Activated naive CD4-positive, alpha-beta T cell treated with anti-CD3 and anti-CD28 coated beads, Interleukin-2, amount 50 U/mL, for 72 hours (primary cell): ENCODE results near the gene EEF1B2. TPM values are rescaled to one million over a fixed set of nuclear protein-coding genes. Genes with fewer than 3 reads are reported as not detected.
A peak's percentile ranks its signal among the peaks of the same experiment; 100 is the strongest.
"Not testable (repeated sequence)": the region's sequence is repeated elsewhere in the genome, so short reads cannot be mapped to it uniquely, and the experiment has no call there.

Experiments used
- ATAC-seq, 2 donors: fragments of 150-1000 bp; cut with Tn5 transposase; 2 replicates each; pipeline ENCODE4 v1.10.0; 2021; ENCODE audit warnings: mild to moderate bottlenecking in 2 of 2, moderate library complexity in 2 of 2
- DNase-seq, 2 donors: peaks; one replicate each; pipeline ENCODE4 v3.0.0; 2021 to 2022; ENCODE audit warnings: low spot score in 2 of 2
- H3K27ac Mint-ChIP-seq, 2 donors: one replicate each; pipeline ENCODE4 v1.8.0; 2022; ENCODE audit warnings: mild to moderate bottlenecking in 2 of 2, mixed read lengths in 2 of 2
- H3K36me3 Mint-ChIP-seq, 2 donors: one replicate each; pipeline ENCODE4 v1.8.0; 2022; ENCODE audit warnings: mixed read lengths in 2 of 2
- H3K9me3 Mint-ChIP-seq, 2 donors: one replicate each; pipeline ENCODE4 v1.8.0; 2022; ENCODE audit warnings: mixed read lengths in 2 of 2
- total RNA-seq, 2 donors: library from RNA; stranded (reverse); gene quantifications; one replicate each; pipeline ENCODE4 v1.2.3, GENCODE V29; 2022

EEF1B2 gene
- total RNA-seq, 2 donors from 2014 or later, result 979 to 1,142 TPM

DNA sequence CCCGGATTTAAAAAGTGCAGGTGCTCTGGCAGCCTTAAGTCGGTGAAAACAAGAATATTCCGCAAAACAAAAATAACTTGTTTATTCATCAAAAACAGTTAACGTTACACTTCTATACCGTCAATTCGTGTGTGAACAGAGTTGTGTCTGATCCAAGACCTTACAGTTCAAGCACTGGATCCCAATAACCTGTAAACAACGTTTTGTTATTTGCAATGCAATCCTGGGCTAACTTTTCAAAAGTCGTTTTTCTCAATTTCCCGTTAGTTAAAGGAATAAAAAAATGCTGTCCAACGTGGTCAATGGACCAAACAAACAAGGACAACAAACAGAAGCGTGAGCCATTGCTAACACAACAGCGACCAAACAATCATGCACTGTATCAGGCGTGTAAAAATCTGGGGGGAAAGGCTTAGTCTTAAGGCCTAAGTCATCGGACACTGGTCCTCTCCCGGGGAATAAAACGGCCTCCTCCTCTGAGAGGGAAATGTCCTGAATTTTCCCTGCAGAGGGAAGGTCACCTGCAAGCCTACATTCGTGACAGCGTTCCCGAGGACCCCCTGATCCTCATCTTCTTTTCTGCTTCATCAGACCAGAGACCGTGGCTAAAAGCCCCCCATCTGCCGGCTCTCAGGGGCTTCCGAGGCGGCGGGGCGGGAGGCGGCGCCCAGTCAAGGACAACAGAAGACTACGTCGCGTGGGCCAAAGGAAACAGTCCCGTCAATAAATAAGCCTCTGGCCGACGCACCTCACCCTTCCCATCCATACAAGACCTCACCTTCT lies 941 bp upstream of the EEF1B2 start:
- Mint-ChIP-seq H3K36me3 (peaks cover 57 to 61% of the 10 kb centered on the region in 2 donors), H3K9me3 (no peaks in the 10 kb centered on the region), H3K27ac (peak overlapping the region; percentile 100)
- DNase-seq (no peak), ATAC-seq (peak in 1 of 2 donors; percentile 21)

DNA sequence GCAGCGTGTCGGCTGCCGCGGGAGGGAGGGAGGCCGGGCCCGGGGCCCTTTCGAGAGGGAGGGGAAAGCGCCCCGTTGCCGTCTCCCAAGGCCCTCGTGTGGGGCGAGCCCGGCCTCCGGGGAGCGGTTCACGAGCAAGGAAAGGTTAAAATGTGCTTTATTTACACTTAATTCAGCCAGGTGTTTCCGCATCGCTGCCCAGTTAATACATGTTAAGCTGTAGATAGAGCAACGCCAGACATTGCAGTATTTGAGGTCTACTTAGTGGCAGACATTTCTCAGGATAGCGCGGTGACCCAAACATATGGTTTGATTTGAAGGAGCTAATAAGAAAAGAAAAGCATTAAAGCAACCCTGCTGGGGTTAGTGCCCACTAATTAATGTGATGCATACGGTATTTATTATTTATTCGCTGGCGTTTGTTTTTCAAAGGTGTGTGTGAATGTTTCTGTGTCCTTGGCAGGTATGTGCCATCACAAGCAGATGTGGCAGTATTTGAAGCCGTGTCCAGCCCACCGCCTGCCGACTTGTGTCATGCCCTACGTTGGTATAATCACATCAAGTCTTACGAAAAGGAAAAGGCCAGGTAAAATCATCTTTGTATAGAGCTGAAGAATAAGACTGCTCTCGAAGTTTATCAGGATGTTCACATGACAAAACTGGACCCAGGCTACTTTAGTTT lies 571 bp downstream of the EEF1B2 start:
- Mint-ChIP-seq H3K27ac (peak overlapping the region; percentile 100), H3K36me3 (peaks cover 57 to 61% of the 10 kb centered on the region in 2 donors), H3K9me3 (no peaks in the 10 kb centered on the region)
- ATAC-seq (no peak), DNase-seq (no peak)

DNA sequence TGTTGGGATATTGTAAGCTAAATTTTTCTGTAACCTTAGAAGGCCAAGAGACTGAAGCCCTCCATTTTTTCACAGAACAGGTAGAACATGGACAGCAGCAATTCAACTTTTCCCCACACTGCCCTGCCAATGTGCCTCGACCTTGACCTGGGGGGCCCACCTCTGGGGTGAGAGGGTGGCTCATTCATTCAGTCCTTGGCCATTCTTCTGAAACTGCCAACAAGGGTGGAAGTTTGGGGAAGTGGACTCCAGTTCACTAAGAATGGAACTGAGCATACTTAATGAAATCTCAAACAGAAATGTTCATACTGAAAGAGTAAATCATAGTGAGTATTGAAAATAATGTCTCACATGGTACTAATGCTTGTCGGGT lies 1.1 kb downstream of the EEF1B2 start:
- DNase-seq (no peak), ATAC-seq (no peak)
- H3K27ac Mint-ChIP-seq, result peak overlapping the region; percentile 81 to 100
- H3K9me3 Mint-ChIP-seq, result no peaks in the 10 kb centered on the region
- H3K36me3 Mint-ChIP-seq, result peaks cover 57 to 61% of the 10 kb centered on the region in 2 donors

DNA sequence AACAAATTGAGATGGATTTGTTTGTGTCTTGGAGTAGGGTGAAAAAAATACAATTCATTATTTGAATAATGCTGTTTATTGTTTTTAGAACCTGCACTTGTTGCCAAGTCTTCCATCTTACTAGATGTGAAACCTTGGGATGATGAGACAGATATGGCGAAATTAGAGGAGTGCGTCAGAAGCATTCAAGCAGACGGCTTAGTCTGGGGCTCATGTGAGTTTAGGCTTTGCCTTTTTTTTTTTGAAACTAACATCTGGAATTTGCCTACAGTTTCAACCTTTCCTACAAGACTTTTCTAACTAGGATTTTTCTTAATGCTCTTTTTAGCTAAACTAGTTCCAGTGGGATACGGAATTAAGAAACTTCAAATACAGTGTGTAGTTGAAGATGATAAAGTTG lies 2.7 kb downstream of the EEF1B2 start:
- H3K9me3 Mint-ChIP-seq, DNase-seq: not testable (repeated sequence)

DNA sequence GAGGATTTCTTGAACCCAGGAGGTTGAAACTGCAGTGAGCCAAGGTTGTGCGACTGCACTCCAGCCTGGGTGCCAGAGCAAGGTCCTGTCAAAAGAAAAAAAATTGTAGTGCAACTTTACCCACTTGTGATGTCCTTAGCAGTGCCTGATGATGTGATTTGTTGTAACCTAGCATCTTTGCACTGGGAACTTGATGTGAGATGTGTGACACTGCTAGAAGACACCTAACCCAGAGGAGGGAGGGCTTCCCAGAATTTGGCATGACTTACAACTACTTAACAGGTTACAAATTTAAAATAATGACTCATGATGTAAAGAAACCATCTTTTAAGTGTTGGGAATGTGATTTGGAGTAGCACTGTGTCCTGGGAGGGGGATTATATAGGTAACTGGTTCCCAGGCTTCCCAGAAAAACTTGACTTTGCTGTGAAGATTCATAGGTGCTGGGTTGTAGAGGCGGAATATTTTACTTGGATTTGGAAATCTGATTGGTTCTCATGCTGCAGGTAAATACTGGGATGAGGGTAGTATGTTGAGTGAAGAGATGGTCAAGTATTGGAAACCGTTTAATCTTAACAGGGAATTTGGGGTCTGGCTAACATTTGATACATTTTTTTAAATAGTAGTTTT lies 3.7 kb downstream of the EEF1B2 start:
- ATAC-seq (no peak), DNase-seq (no peak)
- peaks cover 57 to 59% of the 10 kb centered on the region in 2 donors for H3K36me3 Mint-ChIP-seq
- peak overlapping the region; percentile 5 to 40 for H3K27ac Mint-ChIP-seq
- H3K9me3 Mint-ChIP-seq, result no peaks in the 10 kb centered on the region

More for the DNA sequence above, 2.7 kb downstream of the EEF1B2 start:
- ATAC-seq, result not testable (repeated sequence)
- Mint-ChIP-seq H3K36me3 (peaks cover 62 to 64% of the 10 kb centered on the region in 2 donors), H3K27ac (peak overlapping the region; percentile 5 to 36)

DNA sequence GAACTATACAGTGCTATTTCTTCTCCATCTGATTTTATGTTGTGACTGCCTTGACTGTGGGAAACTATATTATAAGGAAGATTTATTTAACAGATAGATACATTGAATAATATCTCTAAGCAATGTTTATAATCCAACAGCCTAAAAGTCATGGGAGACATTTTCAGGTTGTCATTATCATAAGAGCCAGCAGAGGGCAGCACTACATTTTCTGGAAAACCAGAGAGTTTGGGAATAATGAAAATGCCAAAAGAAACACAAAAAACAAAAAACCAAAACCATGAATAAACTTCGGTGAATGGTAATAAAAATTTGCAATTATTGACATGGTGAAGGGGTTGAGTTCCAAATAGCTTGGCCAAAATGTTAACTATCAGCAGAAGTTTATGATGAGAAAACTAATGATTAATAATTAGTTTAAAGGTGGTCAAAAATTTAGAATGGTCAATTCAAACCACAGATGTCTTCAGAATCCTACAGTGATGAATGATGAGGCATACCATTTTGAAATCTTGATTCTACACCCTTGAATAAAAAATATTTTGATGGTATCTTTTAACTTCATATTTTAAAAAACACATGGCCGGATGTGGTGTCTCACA lies 4.7 kb downstream of the EEF1B2 start:
- DNase-seq (peak in 1 of 2 donors; percentile 43), ATAC-seq (no peak)
- Mint-ChIP-seq H3K9me3 (peaks cover 0 to 1% of the 10 kb centered on the region in 2 donors), H3K27ac (peak overlapping the region in 1 of 2 donors; percentile 66), H3K36me3 (peaks cover 49 to 52% of the 10 kb centered on the region in 2 donors)

DNA sequence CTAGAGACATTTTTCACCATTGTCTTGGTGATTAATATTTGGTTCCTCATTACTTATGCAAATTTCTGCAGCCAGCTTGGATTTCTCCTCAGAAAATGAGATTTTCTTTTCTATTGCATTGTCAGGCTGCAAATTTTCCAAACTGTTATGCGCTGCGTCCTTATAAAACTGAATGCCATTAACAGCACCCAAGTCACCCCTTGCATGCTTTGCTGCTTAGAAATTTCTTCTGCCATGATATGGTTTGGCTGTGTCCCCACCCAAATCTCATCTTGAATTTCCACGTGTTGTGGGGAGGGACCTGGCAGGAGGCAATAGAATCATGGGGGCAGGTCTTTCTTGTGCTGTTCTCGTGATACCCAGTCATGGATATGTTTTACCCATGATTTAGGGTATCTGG lies 8.5 kb downstream of the EEF1B2 start:
- DNase-seq, H3K9me3 Mint-ChIP-seq, ATAC-seq, H3K27ac Mint-ChIP-seq: not testable (repeated sequence)
- peaks cover 11 to 28% of the 10 kb centered on the region in 2 donors for H3K36me3 Mint-ChIP-seq

DNA sequence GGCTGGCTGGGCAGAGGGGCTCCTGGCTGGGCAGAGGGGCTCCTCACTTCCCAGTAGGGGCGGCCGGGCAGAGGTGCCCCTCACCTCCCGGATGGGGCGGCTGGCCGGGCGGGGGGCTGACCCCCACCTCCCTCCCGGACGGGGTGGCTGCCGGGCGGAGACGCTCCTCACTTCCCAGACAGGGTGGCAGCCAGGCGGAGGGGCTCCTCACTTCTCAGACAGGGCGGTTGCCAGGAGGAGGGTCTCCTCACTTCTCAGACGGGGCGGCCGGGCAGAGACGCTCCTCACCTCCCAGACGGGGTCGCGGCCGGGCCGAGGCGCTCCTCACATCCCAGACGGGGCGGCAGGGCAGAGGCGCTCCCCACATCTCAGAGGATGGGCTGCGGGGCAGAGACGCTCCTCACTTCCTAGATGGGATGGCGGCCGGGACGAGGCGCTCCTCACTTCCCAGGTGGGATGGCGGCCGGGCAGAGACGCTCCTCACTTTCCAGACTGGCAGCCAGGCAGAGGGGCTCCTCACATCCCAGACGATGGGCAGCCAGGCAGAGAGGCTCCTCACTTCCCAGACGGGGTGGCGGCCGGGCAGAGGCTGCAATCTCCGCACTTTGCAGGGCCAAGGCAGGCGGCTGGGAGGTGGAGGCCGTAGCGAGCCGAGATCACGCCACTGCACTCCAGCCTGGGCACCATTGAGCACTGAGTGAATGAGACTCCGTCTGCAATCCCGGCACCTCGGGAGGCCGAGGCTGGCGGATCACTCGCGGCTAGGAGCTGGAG lies 12.1 kb downstream of the EEF1B2 start:
- H3K36me3 Mint-ChIP-seq, result peaks cover 4 to 20% of the 10 kb centered on the region in 2 donors
- not testable (repeated sequence) for DNase-seq, ATAC-seq, H3K27ac Mint-ChIP-seq, H3K9me3 Mint-ChIP-seq

DNA sequence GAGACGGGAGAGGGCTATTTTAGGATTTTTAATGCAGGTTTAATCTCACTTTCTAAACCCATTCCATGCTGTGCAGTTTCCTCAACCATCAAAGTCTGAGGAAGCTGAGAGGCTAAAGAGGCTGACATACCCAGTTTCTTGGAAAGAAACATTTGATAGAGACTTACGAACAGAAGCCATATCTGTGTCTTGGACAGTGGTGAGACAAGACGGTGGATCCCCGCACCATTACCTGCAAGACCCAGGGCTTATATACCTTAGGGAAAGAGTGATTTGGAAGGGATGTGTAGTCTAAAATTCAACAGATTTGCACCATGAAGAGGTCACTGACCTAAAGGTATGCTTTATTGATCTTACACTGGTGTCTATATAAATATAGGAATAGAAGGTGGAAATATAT lies 13.5 kb downstream of the EEF1B2 start:
- Mint-ChIP-seq H3K9me3 (peaks cover 0 to 7% of the 10 kb centered on the region in 2 donors), H3K36me3 (peaks cover 0 to 16% of the 10 kb centered on the region in 2 donors), H3K27ac (no peak overlapping the region)
- DNase-seq (no peak), ATAC-seq (no peak)

DNA sequence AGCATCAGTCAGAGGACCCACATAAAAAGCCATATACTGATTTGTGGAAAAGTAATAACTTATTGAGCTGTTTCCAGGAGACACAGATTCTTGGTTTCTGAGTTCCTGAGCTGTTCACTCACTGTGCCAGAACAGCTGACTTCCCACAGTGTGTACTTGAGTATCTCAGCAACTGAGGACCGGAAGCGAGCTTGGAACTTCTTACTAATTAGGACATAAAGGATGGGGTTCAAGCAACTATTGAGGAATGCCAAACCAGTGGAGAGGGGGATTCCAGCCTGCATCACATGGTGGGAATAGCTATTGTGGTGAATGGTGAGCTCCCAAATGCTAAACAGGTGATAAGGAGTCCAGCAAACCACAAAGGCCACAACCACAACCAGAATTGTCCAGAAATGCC lies 16.4 kb downstream of the EEF1B2 start:
- no peak overlapping the region for H3K27ac Mint-ChIP-seq
- no peak for DNase-seq
- no peak for ATAC-seq

DNA sequence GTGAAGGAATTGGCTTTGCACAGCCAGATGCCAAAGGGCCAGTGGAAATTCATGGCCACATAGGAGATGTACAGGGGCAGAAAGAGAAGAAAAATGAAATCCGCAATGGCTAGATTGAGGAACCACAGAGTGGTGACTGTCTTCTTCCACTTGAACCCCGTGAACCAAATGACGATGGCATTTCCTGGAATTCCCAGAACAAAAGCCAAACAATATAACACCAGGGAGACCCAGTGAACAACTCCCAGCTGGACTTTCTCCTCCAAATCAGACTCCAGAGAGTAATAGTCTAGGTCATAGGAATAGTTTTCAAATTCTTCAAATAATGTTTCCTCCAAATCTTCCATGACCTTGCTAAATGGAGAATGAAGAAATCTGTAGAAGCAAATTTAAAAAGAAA lies 17.2 kb downstream of the EEF1B2 start:
- ATAC-seq (no peak), DNase-seq (no peak)
- Mint-ChIP-seq H3K27ac (no peak overlapping the region), H3K36me3 (no peaks in the 10 kb centered on the region), H3K9me3 (no peaks in the 10 kb centered on the region)

More for the DNA sequence above, 16.4 kb downstream of the EEF1B2 start:
- no peaks in the 10 kb centered on the region for H3K36me3 Mint-ChIP-seq
- H3K9me3 Mint-ChIP-seq, result no peaks in the 10 kb centered on the region

DNA sequence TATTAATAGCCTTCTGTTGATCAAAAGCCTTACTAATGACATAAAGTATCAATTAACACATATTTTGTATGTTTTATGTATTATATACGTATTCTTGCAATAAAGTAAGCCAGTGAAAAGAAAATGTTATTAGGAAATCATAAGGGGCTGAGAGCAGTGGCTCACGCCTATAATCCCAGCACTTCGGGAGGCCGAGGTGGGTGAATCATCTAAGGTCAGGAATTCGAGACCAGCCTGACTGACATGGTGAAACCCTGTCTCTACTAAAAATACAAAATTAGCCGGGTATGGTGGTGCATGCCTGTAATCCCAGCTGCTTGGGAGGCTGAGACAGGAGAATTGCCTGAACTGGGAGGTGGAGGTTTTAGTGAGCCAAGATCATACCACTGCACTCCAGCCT lies 21.8 kb downstream of the EEF1B2 start:
- not testable (repeated sequence) for H3K9me3 Mint-ChIP-seq

DNA sequence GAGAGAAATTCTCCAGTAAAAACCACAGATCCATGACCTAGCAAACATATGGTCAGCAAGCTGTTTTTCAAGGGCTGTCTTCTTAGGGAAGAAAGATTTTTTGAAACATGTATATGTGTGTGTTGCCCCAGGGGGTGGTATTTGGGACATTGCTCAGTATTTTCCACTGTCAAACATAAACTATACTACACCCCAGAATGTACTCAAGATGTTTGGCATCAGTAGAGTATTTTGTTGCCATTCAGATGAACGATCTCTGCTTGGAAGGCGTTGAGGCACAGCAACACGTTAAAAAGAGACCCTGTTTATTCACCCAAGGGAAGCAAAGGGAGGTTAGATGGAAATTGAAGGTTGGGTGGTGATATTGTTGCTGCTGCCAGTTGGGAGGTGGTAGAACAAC lies 30.0 kb downstream of the EEF1B2 start:
- no peaks in the 10 kb centered on the region for H3K36me3 Mint-ChIP-seq
- ATAC-seq (no peak), DNase-seq (no peak)
- no peaks in the 10 kb centered on the region for H3K9me3 Mint-ChIP-seq
- H3K27ac Mint-ChIP-seq, result no peak overlapping the region

More for the DNA sequence above, 21.8 kb downstream of the EEF1B2 start:
- DNase-seq, H3K36me3 Mint-ChIP-seq, ATAC-seq, H3K27ac Mint-ChIP-seq: not testable (repeated sequence)

DNA sequence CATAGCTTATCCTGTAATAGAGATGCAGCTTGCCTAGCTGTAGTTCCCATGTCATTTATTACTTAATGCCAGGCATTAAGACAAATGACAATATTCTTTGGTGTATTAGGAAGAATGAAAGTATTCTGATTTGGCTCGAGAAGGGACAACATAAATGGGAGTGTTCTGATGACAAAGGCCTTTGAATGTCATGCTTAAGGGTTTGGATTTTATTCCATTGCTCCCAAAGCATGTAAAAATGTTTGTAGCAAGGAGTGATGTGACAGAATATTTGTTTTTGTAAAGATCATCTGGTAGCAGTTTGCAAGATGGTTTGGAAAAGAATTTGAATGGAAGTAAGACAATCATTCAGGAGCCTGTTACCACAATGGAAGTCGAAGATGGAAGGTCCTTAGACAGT lies 30.4 kb downstream of the EEF1B2 start:
- H3K27ac Mint-ChIP-seq, result no peak overlapping the region
- ATAC-seq (no peak), DNase-seq (no peak)
- no peaks in the 10 kb centered on the region for H3K36me3 Mint-ChIP-seq
- H3K9me3 Mint-ChIP-seq, result no peaks in the 10 kb centered on the region

DNA sequence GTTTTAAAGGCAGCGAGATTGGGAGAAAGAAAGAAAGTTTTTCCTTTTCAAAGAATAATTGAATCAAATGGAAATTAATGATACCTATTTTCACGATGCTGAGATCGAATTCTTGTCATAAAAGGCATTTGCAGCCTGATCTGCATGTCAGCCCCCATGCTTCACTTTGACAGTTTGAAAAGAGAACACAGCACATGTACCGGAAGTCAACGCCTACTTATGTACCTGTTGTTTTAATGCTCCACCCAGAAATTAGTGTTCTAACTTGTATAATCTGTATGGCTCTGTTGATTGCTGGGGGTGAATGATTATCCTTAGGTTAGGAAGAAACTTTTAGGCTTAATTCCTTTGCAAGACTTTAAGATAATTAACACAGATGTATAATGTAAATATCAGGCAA lies 31.0 kb downstream of the EEF1B2 start:
- Mint-ChIP-seq H3K9me3 (no peaks in the 10 kb centered on the region), H3K36me3 (no peaks in the 10 kb centered on the region), H3K27ac (no peak overlapping the region)
- no peak for DNase-seq
- no peak for ATAC-seq

DNA sequence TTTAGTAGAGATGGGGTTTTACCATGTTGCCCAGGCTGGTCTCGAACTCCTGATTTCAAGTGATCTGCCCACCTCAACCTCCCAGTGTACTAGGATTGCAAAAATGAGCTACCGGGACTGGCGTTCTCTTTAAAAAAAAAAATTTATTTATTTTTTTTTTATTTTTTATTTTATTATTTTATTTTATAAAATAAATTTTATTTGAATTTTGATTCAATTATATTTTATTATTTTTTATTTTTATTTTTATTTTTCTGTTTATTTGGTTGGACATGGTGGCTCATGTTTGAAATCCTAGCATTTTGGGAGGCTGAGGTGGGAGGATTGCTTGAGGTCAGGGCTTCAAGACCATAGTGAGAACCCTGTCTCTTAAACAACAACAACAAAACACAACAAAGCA lies 32.5 kb downstream of the EEF1B2 start:
- H3K9me3 Mint-ChIP-seq, result no peaks in the 10 kb centered on the region
- H3K27ac Mint-ChIP-seq, result no peak overlapping the region
- H3K36me3 Mint-ChIP-seq, result no peaks in the 10 kb centered on the region
- no peak for ATAC-seq
- DNase-seq, result no peak
